ENCODE results near the gene ABCG2.

The ABCG2 gene

GRCh38 chr4:88077911-88078524 lies 80.4 kb downstream of the ABCG2 start:
- Histone ChIP-seq H3K36me3 (ENCODE audit: insufficient read depth) (no peaks in the 10 kb centered on the region; the same call in 1 of the 2 replicates), H3K4me1 (ENCODE audit: low read depth, poor library complexity, severe bottlenecking) (peaks cover 3% of the 10 kb centered on the region), H4K20me1 (ENCODE audit: insufficient read depth) (no peaks in the 10 kb centered on the region)

GRCh38 chr4:88075336-88075735 lies 83.1 kb downstream of the ABCG2 start:
- no peak for TF ChIP-seq CTCF (conservative IDR thresholded peaks at IDR 0.05; ENCODE audit: low read depth, low read length)
- Histone ChIP-seq H3K4me2 (no peak overlapping the region), H2AFZ (ENCODE audit: low read depth) (no peak overlapping the region), H3K9ac (no peak overlapping the region), H3K27me3 (ENCODE audit: insufficient read depth, low read depth) (no peaks in the 10 kb centered on the region), H3K36me3 (ENCODE audit: insufficient read depth) (no peaks in the 10 kb centered on the region; the same call in 1 of the 2 replicates), H3K79me2 (ENCODE audit: insufficient read depth, low read depth) (no peaks in the 10 kb centered on the region), H3K4me1 (ENCODE audit: low read depth, poor library complexity, severe bottlenecking) (peaks cover 3% of the 10 kb centered on the region), H3K4me3 (IDR thresholded peaks at IDR 0.05; ENCODE audit: insufficient read depth, low read depth, low read length) (no peak overlapping the region), H4K20me1 (ENCODE audit: insufficient read depth) (no peaks in the 10 kb centered on the region), H3K27ac (no peak overlapping the region)

More at GRCh38 chr4:88077911-88078524, 80.4 kb downstream of the ABCG2 start:
- Histone ChIP-seq H3K27me3 (ENCODE audit: insufficient read depth, low read depth) (no peaks in the 10 kb centered on the region), H3K9ac (no peak overlapping the region), H3K79me2 (ENCODE audit: insufficient read depth, low read depth) (no peaks in the 10 kb centered on the region), H3K27ac (no peak overlapping the region), H2AFZ (ENCODE audit: low read depth) (no peak overlapping the region), H3K4me2 (no peak overlapping the region), H3K4me3 (IDR thresholded peaks at IDR 0.05; ENCODE audit: insufficient read depth, low read depth, low read length) (no peak overlapping the region)
- TF ChIP-seq CTCF (conservative IDR thresholded peaks at IDR 0.05; ENCODE audit: low read depth, low read length): no peak

GRCh38 chr4:88070031-88070430 lies 88.4 kb downstream of the ABCG2 start:
- no peak overlapping the region for H3K27ac ChIP-seq
- no peak overlapping the region for H3K4me2 ChIP-seq
- H3K36me3 ChIP-seq (ENCODE audit: insufficient read depth): peaks cover 15% of the 10 kb centered on the region
- no peaks in the 10 kb centered on the region for H3K79me2 ChIP-seq (ENCODE audit: insufficient read depth, low read depth)
- H3K4me1 ChIP-seq (ENCODE audit: low read depth, poor library complexity, severe bottlenecking): no peaks in the 10 kb centered on the region
- H4K20me1 ChIP-seq (ENCODE audit: insufficient read depth): no peaks in the 10 kb centered on the region
- no peak overlapping the region for H3K9ac ChIP-seq
- no peak overlapping the region for H3K4me3 ChIP-seq (IDR thresholded peaks at IDR 0.05; ENCODE audit: insufficient read depth, low read depth, low read length)
- H3K27me3 ChIP-seq (ENCODE audit: insufficient read depth, low read depth): no peaks in the 10 kb centered on the region
- no peak for TF ChIP-seq CTCF (conservative IDR thresholded peaks at IDR 0.05; ENCODE audit: low read depth, low read length)
- no peak overlapping the region for H2AFZ ChIP-seq (ENCODE audit: low read depth)

GRCh38 chr4:88064410-88064809 lies 94.0 kb downstream of the ABCG2 start:
- H3K79me2 ChIP-seq (ENCODE audit: insufficient read depth, low read depth): no peaks in the 10 kb centered on the region
- no peak overlapping the region for H2AFZ ChIP-seq (ENCODE audit: low read depth)
- no peaks in the 10 kb centered on the region for H3K27me3 ChIP-seq (ENCODE audit: insufficient read depth, low read depth)
- no peak overlapping the region for H3K27ac ChIP-seq
- no peak overlapping the region for H3K9ac ChIP-seq
- no peak overlapping the region for H3K4me3 ChIP-seq (IDR thresholded peaks at IDR 0.05; ENCODE audit: insufficient read depth, low read depth, low read length)
- TF ChIP-seq CTCF (conservative IDR thresholded peaks at IDR 0.05; ENCODE audit: low read depth, low read length): no peak
- H3K4me2 ChIP-seq: no peak overlapping the region
- H3K4me1 ChIP-seq (ENCODE audit: low read depth, poor library complexity, severe bottlenecking): no peaks in the 10 kb centered on the region
- no peaks in the 10 kb centered on the region for H4K20me1 ChIP-seq (ENCODE audit: insufficient read depth)
- peaks cover 15% of the 10 kb centered on the region for H3K36me3 ChIP-seq (ENCODE audit: insufficient read depth)
